A549 (cell line): ENCODE results near the gene P2RY14. TPM values are rescaled to one million over a fixed set of nuclear protein-coding genes. Genes with fewer than 3 reads are reported as not detected.

Experiments
- ATAC-seq, 2 experiments: fragments of 200-7000 bp in 1 of 2; fragments of >200 bp in 1 of 2; cut with Nextera tagmentation in 1 of 2; cut with Tn5 transposase in 1 of 2; 3 replicates each; pipeline versions ENCODE4 v1.8.0 to v1.9.1; 2018 to 2020; ENCODE audit warnings: mild to moderate bottlenecking in 1 of 2, moderate library complexity in 1 of 2
- CTCF ChIA-PET: fragments of 300-600 bp; sonication (Branson Sonifier 250); formaldehyde crosslinking; extraction: SDS; loops from one replicate; lab custom pipeline; 2021; ENCODE audit warnings: antibody characterized with exemption, inconsistent platforms; lab: Yijun Ruan, JAX
- POLR2A ChIA-PET: fragments of 350-600 bp; formaldehyde crosslinking; extraction: SDS; loops from one replicate; lab custom pipeline; 2021; ENCODE audit warnings: antibody characterized with exemption, inconsistent platforms; lab: Yijun Ruan, JAX
- DNase-seq, 2 experiments: peaks; one replicate each; pipeline versions ENCODE4 v3.0.0 to v3.0.0-alpha.2; 2011 to 2016; ENCODE audit warnings: low read depth in 1 of 2, low spot score in 1 of 2
- FAIRE-seq: peaks from 2 replicates; lab custom pipeline; 2011; peaks lifted over from hg19 to GRCh38; lab: Jason Lieb, UNC
- H3K27ac ChIP-seq, 2 experiments: fragments of >200 bp; sonication (Bioruptor Twin); formaldehyde crosslinking; 3 replicates each; pipeline ENCODE4 v1.5.1; 2016 to 2017
- H3K4me1 ChIP-seq: fragments of >200 bp; sonication (Bioruptor Twin); formaldehyde crosslinking; 3 replicates; pipeline ENCODE4 v1.6.1; 2016
- H3K4me2 ChIP-seq: fragments of >200 bp; sonication (Bioruptor Twin); formaldehyde crosslinking; 3 replicates; pipeline ENCODE4 v1.6.1; 2016
- H3K4me3 ChIP-seq: fragments of >200 bp; sonication (Bioruptor Twin); formaldehyde crosslinking; 3 replicates; pipeline ENCODE4 v1.5.1; 2016
- H3K9me3 ChIP-seq: fragments of >200 bp; sonication (Bioruptor Twin); formaldehyde crosslinking; 3 replicates; pipeline ENCODE4 v1.6.1; 2016
- BCL3 ChIP-seq: fragments of >200 bp; sonication (Bioruptor Twin); formaldehyde crosslinking; IDR thresholded peaks from 3 replicates; pipeline ENCODE4 v1.6.1; 2016
- BHLHE40 ChIP-seq: IDR thresholded peaks from 2 replicates; pipeline ENCODE4 v1.6.1; 2012; ENCODE audit warnings: low read depth, low read length, inconsistent platforms
- CBX2 ChIP-seq: fragments of 200-600 bp; sonication (generic); IDR thresholded peaks from 2 replicates; pipeline ENCODE4 v1.6.1; 2016; ENCODE audit warnings: low read depth, mild to moderate bottlenecking, borderline replicate concordance
- CHD2 ChIP-seq: fragments of 150-350 bp; IDR thresholded peaks from 2 replicates; pipeline ENCODE4 v1.6.1; 2014; ENCODE audit warnings: low read length; ENCODE audit not compliant: partially characterized antibody
- CHD4 ChIP-seq: fragments of 200-600 bp; sonication (generic); IDR thresholded peaks from 2 replicates; pipeline ENCODE4 v1.6.1; 2016; ENCODE audit warnings: antibody characterized with exemption, mild to moderate bottlenecking, borderline replicate concordance
- EP300 ChIP-seq, 2 experiments: fragments of >200 bp; sonication (Bioruptor Twin); formaldehyde crosslinking; IDR thresholded peaks; 2 replicates in 1 of 2; 3 replicates in 1 of 2; pipeline ENCODE4 v1.6.1; 2016 to 2017
- ESRRA ChIP-seq: fragments of 150-350 bp; IDR thresholded peaks from 2 replicates; pipeline ENCODE4 v1.6.1; 2014; ENCODE audit warnings: mild to moderate bottlenecking, low read length, borderline replicate concordance
- FOSL2 ChIP-seq, 2 experiments: fragments of 450-650 bp in 1 of 2; fragments of >200 bp in 1 of 2; sonication (Bioruptor Twin) in 1 of 2; formaldehyde crosslinking; IDR thresholded peaks; 2 replicates each; pipeline versions ENCODE4 v1.5.0 to v1.6.1; 2016 to 2020; ENCODE audit warnings: mild to moderate bottlenecking in 1 of 2, moderate library complexity in 1 of 2
- FOXS1 ChIP-seq: fragments of 250-450 bp; sonication (Bioruptor Pico); IDR thresholded peaks from 2 replicates; pipeline ENCODE4 v1.5.0; 2020; ENCODE audit warnings: mild to moderate bottlenecking, moderate library complexity
- HDAC2 ChIP-seq: fragments of 200-600 bp; sonication (generic); IDR thresholded peaks from 2 replicates; pipeline ENCODE4 v1.6.1; 2016
- HES2 ChIP-seq: fragments of >200 bp; sonication (Bioruptor Twin); formaldehyde crosslinking; IDR thresholded peaks from 2 replicates; pipeline ENCODE4 v1.6.1; 2016
- HEYL ChIP-seq: fragments of 250-450 bp; sonication (Bioruptor Pico); IDR thresholded peaks from 2 replicates; pipeline ENCODE4 v1.8.0; 2021; ENCODE audit warnings: mild to moderate bottlenecking, moderate library complexity
- HOXB13 ChIP-seq: fragments of 250-450 bp; sonication (Bioruptor Pico); IDR thresholded peaks from 2 replicates; pipeline ENCODE4 v1.5.0; 2020; ENCODE audit warnings: low read depth, mild to moderate bottlenecking, moderate library complexity
- JUN ChIP-seq, 2 experiments: fragments of >200 bp; sonication (Bioruptor Twin); formaldehyde crosslinking; IDR thresholded peaks; 2 replicates in 1 of 2; 3 replicates in 1 of 2; pipeline ENCODE4 v1.6.1; 2016 to 2017
- MAFK ChIP-seq: fragments of 450-650 bp; IDR thresholded peaks from 2 replicates; pipeline ENCODE4 v1.6.1; 2014; ENCODE audit not compliant: partially characterized antibody
- MAZ ChIP-seq: fragments of 150-350 bp; IDR thresholded peaks from 2 replicates; pipeline ENCODE4 v1.6.1; 2014; ENCODE audit warnings: antibody characterized with exemption, low read depth, low read length, borderline replicate concordance
- NFE2L2 ChIP-seq: fragments of 150-350 bp; conservative IDR thresholded peaks from 2 replicates; pipeline ENCODE4 v1.6.1; 2014; ENCODE audit warnings: low read length
- NR3C1 ChIP-seq: fragments of >200 bp; sonication (Bioruptor Twin); formaldehyde crosslinking; IDR thresholded peaks from 3 replicates; pipeline ENCODE4 v1.6.1; 2017
- RFX5 ChIP-seq: fragments of 450-650 bp; IDR thresholded peaks from 2 replicates; pipeline ENCODE4 v1.7.1; 2014; ENCODE audit warnings: antibody characterized with exemption, mild to moderate bottlenecking, moderate library complexity
- RNF2 ChIP-seq: fragments of 200-600 bp; sonication (generic); IDR thresholded peaks from 2 replicates; pipeline ENCODE4 v1.6.1; 2016; ENCODE audit warnings: low read depth, mild to moderate bottlenecking, antibody characterized with exemption, moderate library complexity, borderline replicate concordance
- SMC3 ChIP-seq: fragments of >200 bp; sonication (Bioruptor Twin); formaldehyde crosslinking; IDR thresholded peaks from 3 replicates; pipeline ENCODE4 v1.6.1; 2018; ENCODE audit warnings: inconsistent platforms
- SREBF2 ChIP-seq: fragments of 450-650 bp; IDR thresholded peaks from 2 replicates; pipeline ENCODE4 v1.6.1; 2014; ENCODE audit warnings: mild to moderate bottlenecking, moderate library complexity
- TFCP2L1 ChIP-seq: fragments of 250-450 bp; sonication (Bioruptor Pico); IDR thresholded peaks from 2 replicates; pipeline ENCODE4 v1.5.0; 2021; ENCODE audit warnings: mild to moderate bottlenecking
- TP53 ChIP-seq: fragments of 250-450 bp; sonication (Bioruptor Pico); IDR thresholded peaks from 2 replicates; pipeline ENCODE4 v1.5.0; 2021; ENCODE audit warnings: mild to moderate bottlenecking, moderate library complexity
- ZC3H11A ChIP-seq: fragments of 450-650 bp; IDR thresholded peaks from 2 replicates; pipeline ENCODE4 v1.6.1; 2014; ENCODE audit warnings: antibody characterized with exemption, mild to moderate bottlenecking
- ZNF302 ChIP-seq: fragments of 250-450 bp; sonication (Bioruptor Pico); IDR thresholded peaks from 2 replicates; pipeline ENCODE4 v1.9.0; 2021; ENCODE audit warnings: inconsistent platforms, mild to moderate bottlenecking, moderate library complexity
- WGBS: methylation state at CpG from one replicate; pipeline ENCODE4 v1.1.6; 2017; ENCODE audit errors: missing lambda C conversion rate; 5-methylcytosine and 5-hydroxymethylcytosine counted together
- polyA plus RNA-seq, 4 experiments: library from polyadenylated mRNA; depleted of rRNA in 3 of 4; stranded (reverse); fragments of >200 nt; fragmentation: RNase III in 1 of 4; extraction: RNeasy Plus Mini Kit Qiagen cat#74134 plus additional on column Dnase treatment in 1 of 4; gene quantifications; 2 replicates in 3 of 4; 3 replicates in 1 of 4; pipeline ENCODE4 v1.2.3, GENCODE V29; 2011 to 2017

Gene P2RY14
- polyA plus RNA-seq, 2 of the 4 experiments (the other 2 are of a cell fraction), result not detected

GRCh38 chr3:151205482-151205881, 72.9 kb downstream of the P2RY14 start:
- WGBS, result 90% methylated on average over 6 of the region's 6 CpGs
- no peak overlapping the region for H3K4me2 ChIP-seq
- no peak for TF ChIP-seq JUN (IDR thresholded peaks at IDR 0.05)
- TF ChIP-seq HDAC2, result no peak
- TF ChIP-seq TP53, result no peak
- no peak for TF ChIP-seq BCL3
- no peak for TF ChIP-seq FOSL2 (IDR thresholded peaks at IDR 0.05)
- no peak for TF ChIP-seq FOSL2 (CRISPR knock-in tag; IDR thresholded peaks at IDR 0.05)
- TF ChIP-seq SMC3, result no peak
- no peak for TF ChIP-seq SREBF2
- TF ChIP-seq MAZ, result no peak
- TF ChIP-seq CBX2, result no peak
- no peak for TF ChIP-seq MAFK
- no peak for TF ChIP-seq EP300 (IDR thresholded peaks at IDR 0.05)
- no peak for TF ChIP-seq CHD2
- TF ChIP-seq ZC3H11A, result no peak
- no peak for TF ChIP-seq HES2
- no peak for TF ChIP-seq HEYL (CRISPR knock-in tag)
- TF ChIP-seq CHD4, result no peak
- TF ChIP-seq, all 56 proteins: peak for 0
- FAIRE-seq (no peak), ATAC-seq (no peak), DNase-seq (no peak)
- H3K9me3 ChIP-seq, result no peaks in the 10 kb centered on the region
- no peak overlapping the region for H3K27ac ChIP-seq
- no peak overlapping the region for H3K4me3 ChIP-seq
- POLR2A ChIA-PET, result no interaction called here
- H3K4me1 ChIP-seq, result no peaks in the 10 kb centered on the region; the same call in 2 of the 3 replicates
- CTCF ChIA-PET, result interaction anchor here (0.7 kb wide), 1 partner anchor 23 kb away, joined by 3 read pairs; no protein-coding TSS in a partner anchor

GRCh38 chr3:151204530-151205402, 73.6 kb downstream of the P2RY14 start:
- DNase-seq, result no peak
- no peak overlapping the region for H3K4me3 ChIP-seq
- ChIA-PET CTCF (no interaction called here), POLR2A (no interaction called here)
- no peaks in the 10 kb centered on the region for H3K9me3 ChIP-seq
- 73% methylated on average over 3 of the region's 3 CpGs for WGBS
- ATAC-seq, result no peak
- FAIRE-seq, result no peak
- H3K4me1 ChIP-seq, result no peaks in the 10 kb centered on the region
- no peak for TF ChIP-seq RNF2
- no peak for TF ChIP-seq NR3C1
- TF ChIP-seq TP53, result no peak
- no peak for TF ChIP-seq MAZ
- no peak for TF ChIP-seq HOXB13 (CRISPR knock-in tag)
- no peak for TF ChIP-seq FOXS1 (CRISPR knock-in tag)
- TF ChIP-seq TFCP2L1 (CRISPR knock-in tag), result no peak
- TF ChIP-seq RFX5, result no peak
- TF ChIP-seq ESRRA, result no peak
- TF ChIP-seq MAFK, result no peak
- no peak for TF ChIP-seq BHLHE40
- TF ChIP-seq NFE2L2, result no peak
- TF ChIP-seq EP300 (IDR thresholded peaks at IDR 0.05), result no peak
- no peak for TF ChIP-seq JUN (IDR thresholded peaks at IDR 0.05)
- TF ChIP-seq SREBF2, result no peak
- no peak for TF ChIP-seq ZNF302 (CRISPR knock-in tag)
- no peak overlapping the region for H3K4me2 ChIP-seq
- H3K27ac ChIP-seq, result no peak overlapping the region
